Neural cell (in vitro differentiated cells): ENCODE results near the gene THBS1. TPM values are rescaled to one million over a fixed set of nuclear protein-coding genes. Genes with fewer than 3 reads are reported as not detected.

Experiments used
- H2AFZ ChIP-seq: fragments of 200-600, 300-800 bp; sonication (generic), shearing (Covaris generic); 2 replicates; pipeline ENCODE4 v1.6.0; 2014; ENCODE audit warnings: low read depth, mild to moderate bottlenecking, antibody characterized with exemption, low read length, moderate library complexity
- H3F3A ChIP-seq: fragments of 200-600 bp; shearing (Covaris generic); 2 replicates; pipeline ENCODE4 v1.6.1; 2016; ENCODE audit warnings: mild to moderate bottlenecking, moderate library complexity, mixed read lengths, antibody characterized with exemption, low read length; ENCODE audit not compliant: insufficient read depth, poor library complexity, severe bottlenecking
- H3K27ac ChIP-seq: fragments of 200-600, 300-800 bp; sonication (generic), shearing (Covaris generic); 2 replicates; pipeline ENCODE4 v1.5.1; 2014; ENCODE audit warnings: mild to moderate bottlenecking, low read length, moderate library complexity
- H3K27me3 ChIP-seq: fragments of 300-800, 200-600 bp; sonication (generic), shearing (Covaris generic); 2 replicates; pipeline ENCODE4 v1.6.0; 2014; ENCODE audit warnings: mild to moderate bottlenecking, low read depth, low read length, moderate library complexity; ENCODE audit not compliant: insufficient read depth
- H3K36me3 ChIP-seq: fragments of 300-800, 200-600 bp; sonication (generic), shearing (Covaris generic); 2 replicates; pipeline ENCODE4 v1.5.1; 2014; ENCODE audit warnings: mild to moderate bottlenecking, antibody characterized with exemption, low read length, moderate library complexity; ENCODE audit not compliant: insufficient read depth
- H3K4me2 ChIP-seq: fragments of 300-800, 200-600 bp; sonication (generic), shearing (Covaris generic); 2 replicates; pipeline ENCODE4 v1.6.0; 2014; ENCODE audit warnings: mild to moderate bottlenecking, low read length
- H3K4me3 ChIP-seq: fragments of 300-800, 200-600 bp; sonication (generic), shearing (Covaris generic); 2 replicates; pipeline ENCODE4 v1.5.1; 2014; ENCODE audit warnings: mild to moderate bottlenecking, low read length, moderate library complexity
- H3K79me2 ChIP-seq: fragments of 200-600 bp; shearing (Covaris generic); replicated peaks from 2 replicates; pipeline ENCODE4 v1.6.0; 2014; ENCODE audit warnings: mild to moderate bottlenecking, low read length, moderate library complexity; ENCODE audit not compliant: insufficient read depth
- H3K9ac ChIP-seq: fragments of 300-800, 200-600 bp; sonication (generic), shearing (Covaris generic); 2 replicates; pipeline ENCODE4 v1.6.1; 2016; ENCODE audit warnings: mild to moderate bottlenecking, low read length, mixed read lengths
- H3K9me2 ChIP-seq: fragments of 200-600 bp; shearing (Covaris generic); 2 replicates; pipeline ENCODE4 v1.6.1; 2016; ENCODE audit warnings: mild to moderate bottlenecking, low read length, mixed read lengths; ENCODE audit not compliant: insufficient read depth
- H3K9me3 ChIP-seq: fragments of 200-600, 300-800 bp; sonication (generic), shearing (Covaris generic); 2 replicates; pipeline ENCODE4 v1.6.1; 2016; ENCODE audit warnings: mild to moderate bottlenecking, mixed run types, low read length, moderate library complexity, mixed read lengths
- H4K20me1 ChIP-seq: fragments of 200-600 bp; shearing (Covaris generic); 2 replicates; pipeline ENCODE4 v1.6.1; 2016; ENCODE audit warnings: mild to moderate bottlenecking, mixed run types; ENCODE audit not compliant: insufficient read depth
- EP300 ChIP-seq: fragments of 450-650 bp; conservative IDR thresholded peaks from 2 replicates; pipeline ENCODE4 v1.6.1; 2014; ENCODE audit warnings: antibody characterized with exemption, mild to moderate bottlenecking, moderate library complexity; ENCODE audit not compliant: poor library complexity, severe bottlenecking
- EZH2 ChIP-seq: fragments of 200-600, 300-800 bp; shearing (Covaris generic), sonication (generic); IDR thresholded peaks from 2 replicates; pipeline ENCODE4 v1.6.1; 2014; ENCODE audit warnings: antibody characterized with exemption, low read length, borderline replicate concordance, mild to moderate bottlenecking; ENCODE audit not compliant: insufficient read depth, poor library complexity, severe bottlenecking
- MXI1 ChIP-seq: fragments of 450-650 bp; conservative IDR thresholded peaks from 2 replicates; pipeline ENCODE4 v1.6.1; 2014; ENCODE audit warnings: antibody characterized with exemption, mild to moderate bottlenecking; ENCODE audit not compliant: poor library complexity, severe bottlenecking
- POLR2AphosphoS5 ChIP-seq: IDR thresholded peaks from 2 replicates; pipeline ENCODE4 v1.6.1; 2012
- RAD21 ChIP-seq: fragments of 450-650 bp; conservative IDR thresholded peaks from 2 replicates; pipeline ENCODE4 v1.6.1; 2014; ENCODE audit warnings: antibody characterized with exemption, mild to moderate bottlenecking, moderate library complexity
- SMC3 ChIP-seq: fragments of 450-650 bp; conservative IDR thresholded peaks from 2 replicates; pipeline ENCODE4 v1.6.1; 2014; ENCODE audit warnings: antibody characterized with exemption, mild to moderate bottlenecking, moderate library complexity; ENCODE audit not compliant: poor library complexity
- TAF1 ChIP-seq: IDR thresholded peaks from 2 replicates; pipeline ENCODE4 v1.6.1; 2012; ENCODE audit warnings: low read depth
- polyA plus RNA-seq: library from polyadenylated mRNA; depleted of rRNA; stranded (reverse); fragments of >200 nt; gene quantifications from 2 replicates; pipeline ENCODE4 v1.2.3, GENCODE V29; 2014
- TF ChIP-seq, protein P1 (sequence below): IDR thresholded peaks from 2 replicates; pipeline ENCODE4 v1.6.1; 2012; ENCODE audit warnings: borderline replicate concordance
- TF ChIP-seq, protein P2 (sequence below): fragments of 450-650 bp; IDR thresholded peaks from 2 replicates; pipeline ENCODE4 v1.5.1; 2014; ENCODE audit warnings: antibody characterized with exemption, mild to moderate bottlenecking, moderate library complexity; ENCODE audit not compliant: poor library complexity, severe bottlenecking

The THBS1 gene
- polyA plus RNA-seq, 1 donor from 2014 or later, result 0.22 TPM

DNA sequence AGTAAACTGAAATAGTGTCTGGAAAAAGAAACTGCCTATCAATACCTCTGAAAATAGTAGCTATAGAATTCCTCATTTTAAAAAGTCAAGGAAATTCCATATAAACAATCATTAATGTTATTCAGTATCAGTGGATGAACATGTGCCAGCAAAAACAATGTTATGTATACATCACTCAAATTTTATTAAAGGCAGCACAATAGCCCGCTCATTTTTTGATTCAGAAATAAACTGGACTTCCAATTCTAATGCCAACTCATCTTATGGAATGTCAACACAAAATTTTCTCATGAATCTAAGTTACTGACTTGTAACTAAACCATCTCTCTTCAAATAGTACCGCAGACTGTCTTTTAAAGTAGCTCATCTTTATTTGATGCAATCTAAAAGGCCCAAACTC lies 19.0 kb downstream of the THBS1 start:
- no peak for TF ChIP-seq MXI1
- no peak for TF ChIP-seq TAF1
- TF ChIP-seq RAD21, result no peak
- no peak for TF ChIP-seq EP300
- TF ChIP-seq POLR2AphosphoS5, result no peak
- TF ChIP-seq SMC3, result no peak
- TF ChIP-seq, protein P1, sequence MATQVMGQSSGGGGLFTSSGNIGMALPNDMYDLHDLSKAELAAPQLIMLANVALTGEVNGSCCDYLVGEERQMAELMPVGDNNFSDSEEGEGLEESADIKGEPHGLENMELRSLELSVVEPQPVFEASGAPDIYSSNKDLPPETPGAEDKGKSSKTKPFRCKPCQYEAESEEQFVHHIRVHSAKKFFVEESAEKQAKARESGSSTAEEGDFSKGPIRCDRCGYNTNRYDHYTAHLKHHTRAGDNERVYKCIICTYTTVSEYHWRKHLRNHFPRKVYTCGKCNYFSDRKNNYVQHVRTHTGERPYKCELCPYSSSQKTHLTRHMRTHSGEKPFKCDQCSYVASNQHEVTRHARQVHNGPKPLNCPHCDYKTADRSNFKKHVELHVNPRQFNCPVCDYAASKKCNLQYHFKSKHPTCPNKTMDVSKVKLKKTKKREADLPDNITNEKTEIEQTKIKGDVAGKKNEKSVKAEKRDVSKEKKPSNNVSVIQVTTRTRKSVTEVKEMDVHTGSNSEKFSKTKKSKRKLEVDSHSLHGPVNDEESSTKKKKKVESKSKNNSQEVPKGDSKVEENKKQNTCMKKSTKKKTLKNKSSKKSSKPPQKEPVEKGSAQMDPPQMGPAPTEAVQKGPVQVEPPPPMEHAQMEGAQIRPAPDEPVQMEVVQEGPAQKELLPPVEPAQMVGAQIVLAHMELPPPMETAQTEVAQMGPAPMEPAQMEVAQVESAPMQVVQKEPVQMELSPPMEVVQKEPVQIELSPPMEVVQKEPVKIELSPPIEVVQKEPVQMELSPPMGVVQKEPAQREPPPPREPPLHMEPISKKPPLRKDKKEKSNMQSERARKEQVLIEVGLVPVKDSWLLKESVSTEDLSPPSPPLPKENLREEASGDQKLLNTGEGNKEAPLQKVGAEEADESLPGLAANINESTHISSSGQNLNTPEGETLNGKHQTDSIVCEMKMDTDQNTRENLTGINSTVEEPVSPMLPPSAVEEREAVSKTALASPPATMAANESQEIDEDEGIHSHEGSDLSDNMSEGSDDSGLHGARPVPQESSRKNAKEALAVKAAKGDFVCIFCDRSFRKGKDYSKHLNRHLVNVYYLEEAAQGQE, result no peak
- TF ChIP-seq EZH2, result no peak
- TF ChIP-seq, protein P2, sequence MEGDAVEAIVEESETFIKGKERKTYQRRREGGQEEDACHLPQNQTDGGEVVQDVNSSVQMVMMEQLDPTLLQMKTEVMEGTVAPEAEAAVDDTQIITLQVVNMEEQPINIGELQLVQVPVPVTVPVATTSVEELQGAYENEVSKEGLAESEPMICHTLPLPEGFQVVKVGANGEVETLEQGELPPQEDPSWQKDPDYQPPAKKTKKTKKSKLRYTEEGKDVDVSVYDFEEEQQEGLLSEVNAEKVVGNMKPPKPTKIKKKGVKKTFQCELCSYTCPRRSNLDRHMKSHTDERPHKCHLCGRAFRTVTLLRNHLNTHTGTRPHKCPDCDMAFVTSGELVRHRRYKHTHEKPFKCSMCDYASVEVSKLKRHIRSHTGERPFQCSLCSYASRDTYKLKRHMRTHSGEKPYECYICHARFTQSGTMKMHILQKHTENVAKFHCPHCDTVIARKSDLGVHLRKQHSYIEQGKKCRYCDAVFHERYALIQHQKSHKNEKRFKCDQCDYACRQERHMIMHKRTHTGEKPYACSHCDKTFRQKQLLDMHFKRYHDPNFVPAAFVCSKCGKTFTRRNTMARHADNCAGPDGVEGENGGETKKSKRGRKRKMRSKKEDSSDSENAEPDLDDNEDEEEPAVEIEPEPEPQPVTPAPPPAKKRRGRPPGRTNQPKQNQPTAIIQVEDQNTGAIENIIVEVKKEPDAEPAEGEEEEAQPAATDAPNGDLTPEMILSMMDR, result no peak
- no peak overlapping the region for H3K27ac ChIP-seq
- no peaks in the 10 kb centered on the region for H3K9me3 ChIP-seq
- no peaks in the 10 kb centered on the region for H3F3A ChIP-seq
- H3K4me2 ChIP-seq, result no peak overlapping the region
- no peaks in the 10 kb centered on the region for H3K27me3 ChIP-seq
- no peak overlapping the region for H3K4me3 ChIP-seq
- no peaks in the 10 kb centered on the region for H4K20me1 ChIP-seq
- H3K9me2 ChIP-seq, result no peaks in the 10 kb centered on the region
- no peaks in the 10 kb centered on the region for H3K36me3 ChIP-seq
- no peak overlapping the region for H3K9ac ChIP-seq
- H2AFZ ChIP-seq, result no peak overlapping the region
- H3K79me2 ChIP-seq, result no peaks in the 10 kb centered on the region

DNA sequence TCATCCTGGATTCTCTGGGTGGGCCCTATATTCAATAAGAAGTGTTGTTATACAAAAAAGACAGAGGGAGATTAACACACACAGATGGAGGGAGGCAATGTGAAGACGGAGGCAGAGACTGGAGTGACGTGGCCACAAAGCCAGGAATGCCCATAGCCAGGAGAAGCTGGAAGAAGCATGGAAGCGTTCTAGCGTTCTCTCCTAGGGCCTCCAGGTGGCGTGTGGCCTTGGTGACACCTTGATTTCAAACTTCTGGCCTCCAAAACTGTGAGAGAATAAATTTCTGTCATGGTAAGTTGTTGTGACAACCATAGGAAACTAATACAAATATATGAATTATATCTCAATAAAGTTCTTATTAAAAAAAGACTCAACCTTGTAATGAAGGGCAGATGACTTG lies 21.3 kb downstream of the THBS1 start:
- no peak overlapping the region for H3K4me2 ChIP-seq
- H3K9me2 ChIP-seq, result no peaks in the 10 kb centered on the region
- no peaks in the 10 kb centered on the region for H3F3A ChIP-seq
- H3K27me3 ChIP-seq, result no peaks in the 10 kb centered on the region
- no peak overlapping the region for H3K27ac ChIP-seq
- H3K36me3 ChIP-seq, result no peaks in the 10 kb centered on the region
- no peak overlapping the region for H3K4me3 ChIP-seq
- TF ChIP-seq POLR2AphosphoS5 (no peak), EP300 (no peak), SMC3 (no peak), TAF1 (no peak), EZH2 (no peak), RAD21 (no peak), MXI1 (no peak)
- TF ChIP-seq, protein P1, result no peak
- TF ChIP-seq, protein P2, result no peak
- no peaks in the 10 kb centered on the region for H3K79me2 ChIP-seq
- H3K9me3 ChIP-seq, result no peaks in the 10 kb centered on the region
- no peaks in the 10 kb centered on the region for H4K20me1 ChIP-seq
- H3K9ac ChIP-seq, result no peak overlapping the region
- no peak overlapping the region for H2AFZ ChIP-seq
